ENCODE data around the gene KCND2.

- TF ChIP-seq CTCF (IDR thresholded peaks at IDR 0.05) (no peak), POLR2A (IDR thresholded peaks at IDR 0.05; ENCODE audit: low read depth) (no peak), POLR2AphosphoS5 (IDR thresholded peaks at IDR 0.05) (no peak), EP300 (IDR thresholded peaks at IDR 0.05) (no peak)
Measured at GRCh38 chr7:120645966-120646365, 373.0 kb downstream of the KCND2 start.

All from esophagus muscularis mucosa (tissue), 4 donors.